Activated B cell treated with CpG ODN at 0.5 μM for 24 hours (primary cell): ENCODE results near the gene CTSA. TPM values are rescaled to one million over a fixed set of nuclear protein-coding genes. Genes with fewer than 3 reads are reported as not detected.

Source experiments
- ATAC-seq: fragments of 200-7000 bp; cut with Tn5 transposase; one replicate; pipeline ENCODE4 v1.10.0; 2021; ENCODE audit warnings: low read depth, mild to moderate bottlenecking, moderate library complexity
- CTCF ChIA-PET: fragments of 350-600 bp; sonication (Branson Sonifier 250); formaldehyde crosslinking; loops from one replicate; lab custom pipeline; 2021; ENCODE audit warnings: antibody characterized with exemption; lab: Charles Lee
- POLR2A ChIA-PET: fragments of 350-600 bp; sonication (Branson Sonifier 250); formaldehyde crosslinking; loops from one replicate; lab custom pipeline; 2021; ENCODE audit warnings: antibody characterized with exemption; lab: Charles Lee
- DNase-seq: peaks from one replicate; pipeline ENCODE4 v3.0.0; 2022
- H3K27ac Mint-ChIP-seq: one replicate; pipeline ENCODE4 v1.8.0; 2020; ENCODE audit warnings: mixed read lengths
- H3K27me3 Mint-ChIP-seq: one replicate; pipeline ENCODE4 v1.8.0; 2021; ENCODE audit warnings: mixed read lengths
- H3K36me3 Mint-ChIP-seq: one replicate; pipeline ENCODE4 v1.8.0; 2021; ENCODE audit warnings: low read depth, mixed read lengths
- H3K4me1 Mint-ChIP-seq: one replicate; pipeline ENCODE4 v1.8.0; 2021; ENCODE audit warnings: mixed read lengths
- H3K4me3 Mint-ChIP-seq: one replicate; pipeline ENCODE4 v1.8.0; 2020; ENCODE audit warnings: mild to moderate bottlenecking, mixed read lengths
- H3K9me3 Mint-ChIP-seq: one replicate; pipeline ENCODE4 v1.8.0; 2020; ENCODE audit warnings: mixed read lengths
- CTCF ChIP-seq: fragments of 200-600 bp; IDR thresholded peaks from one replicate; pipeline ENCODE4 v1.8.0; 2022; ENCODE audit warnings: antibody characterized with exemption, mild to moderate bottlenecking
- intact Hi-C: fragments of 100-400 bp; cut with micrococcal nuclease; formaldehyde crosslinking; loops from one replicate; pipeline ENCODE4 v1.15.1; 2024
- total RNA-seq: library from RNA; stranded (reverse); gene quantifications from 2 replicates; pipeline ENCODE4 v1.2.3, GENCODE V29; 2022

Gene CTSA
- total RNA-seq, 1 donor from 2014 or later = 67.2 TPM

GRCh38 chr20:45944965-45945677, 54.0 kb downstream of the CTSA start:
- Mint-ChIP-seq H3K27ac (no peak overlapping the region), H3K9me3 (no peaks in the 10 kb centered on the region), H3K4me3 (no peak overlapping the region), H3K27me3 (no peaks in the 10 kb centered on the region), H3K36me3 (peaks cover 80% of the 10 kb centered on the region), H3K4me1 (peaks cover 4% of the 10 kb centered on the region)
- ChIA-PET CTCF (interaction anchor here (1.0 kb wide), 1 partner anchor 25 kb away, joined by 3 read pairs; no protein-coding TSS in a partner anchor), POLR2A (interaction anchor here (6.3 kb wide), 1 partner anchor 9 kb away, joined by 55 read pairs; the partner anchor contains the start of gene PCIF1)
- no peak for TF ChIP-seq CTCF
- ATAC-seq (no peak), DNase-seq (no peak)
- intact Hi-C loops = no loop called here

GRCh38 chr20:45945678-45946148, 54.6 kb downstream of the CTSA start:
- ChIA-PET POLR2A (interaction anchor here (0.6 to 6.3 kb wide), 2 partner anchors 10 to 41 kb away, joined by 3 to 55 read pairs; partner anchors contain the start of gene PCIF1), CTCF (no interaction called here)
- ATAC-seq (no peak), DNase-seq (no peak)
- no peak overlapping the region for H3K4me3 Mint-ChIP-seq
- H3K36me3 Mint-ChIP-seq = peaks cover 84% of the 10 kb centered on the region
- TF ChIP-seq CTCF = no peak
- no peaks in the 10 kb centered on the region for H3K27me3 Mint-ChIP-seq
- peaks cover 4% of the 10 kb centered on the region for H3K4me1 Mint-ChIP-seq
- H3K9me3 Mint-ChIP-seq = no peaks in the 10 kb centered on the region
- no peak overlapping the region for H3K27ac Mint-ChIP-seq
- intact Hi-C loops = no loop called here

GRCh38 chr20:45946149-45946970, 55.2 kb downstream of the CTSA start:
- Mint-ChIP-seq H3K4me3 (no peak overlapping the region), H3K27ac (no peak overlapping the region), H3K27me3 (no peaks in the 10 kb centered on the region), H3K4me1 (peaks cover 4% of the 10 kb centered on the region), H3K9me3 (no peaks in the 10 kb centered on the region), H3K36me3 (peaks cover 89% of the 10 kb centered on the region)
- DNase-seq (no peak), ATAC-seq (peak; percentile 19)
- CTCF ChIA-PET = no interaction called here
- POLR2A ChIA-PET = interaction anchor here (0.5 to 6.3 kb wide), 3 partner anchors 11 to 41 kb away, joined by 3 to 55 read pairs (median 8); partner anchors contain the start of gene PCIF1
- no peak for TF ChIP-seq CTCF
- intact Hi-C loops = no loop called here

- Mint-ChIP-seq H3K4me3 (no peak overlapping the region), H3K9me3 (no peaks in the 10 kb centered on the region), H3K27me3 (no peaks in the 10 kb centered on the region), H3K4me1 (peaks cover 4% of the 10 kb centered on the region), H3K36me3 (peaks cover 97% of the 10 kb centered on the region), H3K27ac (peak overlapping the region; percentile 46)
- no peak for DNase-seq
- intact Hi-C loops = no loop called here
- ATAC-seq = no peak
- POLR2A ChIA-PET = interaction anchor here (6.3 kb wide), 1 partner anchor 11 kb away, joined by 55 read pairs; the partner anchor contains the start of gene PCIF1
- CTCF ChIA-PET = no interaction called here
- no peak for TF ChIP-seq CTCF
These were observed 56.2 kb downstream of the CTSA start for GRCh38 chr20:45947110-45947866.
